NCI-H345 treated with DMSO at 0.1 percent for 48 hours (cell line): ENCODE measurements around the gene CFAP65.

Experiments used
- DNase-seq: peaks from one replicate; lab custom pipeline; 2025; ENCODE audit not compliant: unreplicated experiment; lab: John Stamatoyannopoulos, UW

Gene CFAP65

DNA sequence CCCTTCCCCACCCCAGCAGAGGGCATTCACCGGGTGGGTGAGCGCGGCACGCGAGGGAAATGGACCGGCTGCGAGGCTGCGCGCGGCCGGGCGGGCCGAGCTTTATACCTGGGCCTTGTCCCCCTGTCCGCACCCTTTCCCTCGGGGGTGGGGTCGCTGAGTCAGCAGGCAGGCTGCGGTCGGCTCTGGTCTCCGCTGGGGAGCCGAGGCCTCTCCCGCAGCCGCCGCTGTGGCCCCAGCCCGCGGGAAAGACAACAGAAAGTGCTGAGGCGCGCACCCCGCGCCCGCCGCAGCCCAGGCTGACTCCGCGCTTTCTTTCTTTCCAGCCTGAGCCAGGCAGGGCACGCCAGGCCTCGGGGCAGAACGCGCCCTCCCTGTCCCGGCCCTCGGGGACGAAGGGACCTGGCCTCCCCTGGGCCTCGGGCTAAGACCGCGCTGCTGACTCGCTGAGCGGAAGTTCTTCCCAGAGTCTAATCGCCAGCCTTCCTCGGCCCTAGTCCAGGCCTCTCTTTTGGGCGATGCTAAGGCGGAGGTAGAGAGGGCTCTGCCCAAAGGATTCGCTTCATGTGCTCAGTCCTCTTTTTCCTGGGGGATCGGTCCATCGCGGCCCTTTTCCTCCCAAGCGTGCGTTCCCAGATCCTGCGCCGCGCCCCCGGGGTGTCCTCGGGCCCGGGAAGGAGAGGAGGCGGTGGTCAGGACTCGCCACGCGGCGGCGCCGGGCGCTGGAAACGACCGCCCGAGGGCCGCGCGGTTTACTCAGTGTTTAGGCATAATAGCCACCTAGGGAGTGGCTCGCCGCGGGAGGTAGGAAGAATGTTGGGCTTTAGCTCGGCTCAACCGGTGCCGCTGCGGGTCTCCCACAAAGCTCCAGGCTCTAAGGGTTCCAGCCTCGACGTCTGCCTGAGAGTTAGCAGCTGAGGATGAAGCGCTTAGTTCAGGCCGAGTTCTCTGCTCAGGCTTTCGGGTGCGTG lies 47.7 kb downstream of the CFAP65 start, which contains the start of gene CRYBA2:
Gene CRYBA2 (minus strand): TSS at position 78 of the 971 bp plus-strand sequence. CDS start 246 bp downstream, outside the sequence.
- peak; percentile 68 for DNase-seq

DNA sequence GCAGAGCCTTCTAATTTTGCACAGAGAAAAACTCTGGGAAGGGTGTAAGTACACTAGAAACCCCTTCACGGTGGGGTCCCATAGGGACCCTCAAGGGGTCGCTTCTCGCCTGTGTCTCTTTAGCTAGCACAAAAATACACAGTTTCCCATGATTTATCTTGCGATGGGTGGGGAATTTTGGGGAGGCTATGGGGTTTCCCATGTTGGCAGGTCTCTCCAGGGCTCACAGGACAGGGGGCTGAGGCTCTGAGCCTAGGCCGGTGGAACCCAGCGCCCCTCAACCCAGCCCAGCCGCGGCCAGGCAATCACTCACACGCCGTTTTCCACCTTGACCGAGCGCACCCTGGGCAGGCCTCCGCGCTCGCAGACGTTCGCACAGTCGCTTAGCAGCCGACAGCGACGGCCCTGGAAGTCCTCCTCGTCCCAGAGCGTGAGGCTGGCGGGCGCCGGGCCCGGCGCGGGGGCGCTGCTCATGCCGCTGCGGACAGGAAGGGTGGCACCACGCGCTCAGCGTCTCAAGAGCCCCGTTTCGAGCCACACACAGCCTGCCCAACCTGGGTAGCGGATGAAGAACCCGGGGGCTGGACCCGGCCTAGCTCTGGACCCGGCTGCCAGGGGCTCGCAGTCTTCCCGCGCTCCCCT lies 48.5 kb downstream of the CFAP65 start:
- DNase-seq = no peak

DNA sequence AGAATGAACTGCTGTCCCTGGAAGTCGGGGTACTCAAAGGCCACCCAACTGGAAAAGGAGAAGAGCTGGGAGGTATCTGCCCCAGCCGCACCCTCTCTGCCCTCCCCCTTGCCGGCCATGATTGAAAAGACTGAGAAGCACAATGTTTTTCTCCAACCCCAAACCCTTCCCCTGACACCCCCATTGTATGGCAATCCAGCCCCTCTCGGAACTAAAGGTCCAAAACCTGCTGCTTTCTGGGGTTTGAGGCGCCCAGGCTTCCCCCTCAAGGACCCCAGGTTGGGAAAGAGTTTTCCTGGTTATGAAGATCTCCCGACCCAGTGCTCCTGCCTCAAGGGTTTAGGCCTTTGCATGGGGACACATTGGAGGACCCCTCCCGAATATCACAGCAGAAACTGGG lies 49.1 kb downstream of the CFAP65 start:
- DNase-seq = no peak

DNA sequence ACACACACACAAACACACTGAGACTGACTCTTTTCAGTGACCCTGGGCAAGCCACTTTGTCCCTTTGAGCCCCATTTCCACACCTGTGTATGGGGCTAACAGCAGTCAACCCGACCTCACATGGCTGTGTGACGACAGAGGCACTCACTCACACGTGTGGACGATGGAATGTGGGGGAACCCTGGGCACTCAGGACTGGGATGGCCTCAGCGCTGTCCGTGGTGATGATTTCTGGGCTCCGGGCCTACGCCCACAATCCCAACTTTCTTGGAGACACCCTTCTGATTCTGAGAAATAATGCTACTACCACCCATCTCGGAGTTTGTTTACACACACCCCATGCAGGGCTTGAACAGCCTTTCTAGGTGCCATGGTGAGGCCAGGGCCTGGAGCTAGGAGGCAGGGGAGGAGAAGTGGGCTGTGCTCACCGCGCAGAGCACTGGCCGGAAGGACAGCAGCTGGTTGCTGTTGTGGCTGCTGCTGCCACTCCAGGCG lies 49.6 kb downstream of the CFAP65 start:
- DNase-seq = no peak

DNA sequence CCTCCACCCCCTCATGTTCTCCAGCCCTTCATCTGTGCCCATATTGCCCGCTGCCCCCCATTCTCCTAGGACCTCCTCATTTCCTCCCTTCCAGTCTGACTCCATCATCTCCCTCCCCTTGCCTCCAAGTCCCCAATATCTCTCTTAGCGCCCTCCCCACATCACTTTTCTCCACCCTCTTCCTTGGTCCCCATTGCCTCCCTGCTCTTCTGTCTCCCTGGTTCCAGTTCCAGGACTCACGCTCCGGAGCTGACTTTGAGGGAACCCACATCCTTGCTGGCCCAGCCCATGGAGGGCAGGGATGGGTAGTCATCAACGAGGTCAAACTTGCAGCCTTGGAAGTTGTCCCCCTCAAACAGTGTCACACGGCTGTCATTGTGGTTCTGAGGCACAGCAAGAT lies 50.7 kb downstream of the CFAP65 start:
- no peak for DNase-seq

DNA sequence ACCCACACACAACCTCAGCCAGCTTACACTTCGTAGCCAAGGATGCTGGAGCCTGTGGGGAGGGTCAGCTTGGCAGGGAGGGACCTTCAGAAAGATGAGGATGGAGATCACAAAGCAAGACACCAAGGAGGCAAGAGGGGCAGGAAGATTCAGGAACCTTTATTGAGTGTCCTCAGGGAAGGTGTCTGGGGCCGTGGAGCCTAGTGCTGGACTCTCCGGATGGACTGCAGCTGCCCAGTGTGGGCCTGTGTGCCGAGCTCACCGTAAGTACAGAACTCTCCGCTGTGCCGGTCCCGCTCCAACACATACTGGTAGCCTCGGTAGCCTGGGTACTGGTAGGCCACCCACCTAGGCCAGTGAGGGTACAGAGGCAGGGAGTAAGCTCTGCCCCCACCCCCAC lies 51.3 kb downstream of the CFAP65 start:
- no peak for DNase-seq

DNA sequence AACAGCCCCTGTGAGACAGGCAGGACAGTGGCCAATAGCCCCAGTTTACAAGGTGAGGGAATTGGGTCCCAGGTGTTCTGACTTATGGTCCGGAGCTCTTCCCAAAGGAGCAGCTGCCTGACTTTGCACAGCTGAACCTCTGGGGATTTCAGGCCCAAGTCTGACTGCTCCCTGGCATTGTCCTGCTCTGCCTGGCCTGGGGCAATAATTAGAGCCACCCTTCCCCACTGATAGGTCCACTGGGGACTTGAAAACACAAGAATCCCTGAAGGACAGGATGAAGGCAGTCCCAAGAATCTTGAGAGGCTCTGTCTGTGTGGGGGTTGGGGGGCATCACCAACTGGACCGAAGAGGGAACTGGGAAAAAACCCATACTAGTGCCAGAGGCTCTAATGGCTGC lies 52.7 kb downstream of the CFAP65 start:
- DNase-seq = no peak

DNA sequence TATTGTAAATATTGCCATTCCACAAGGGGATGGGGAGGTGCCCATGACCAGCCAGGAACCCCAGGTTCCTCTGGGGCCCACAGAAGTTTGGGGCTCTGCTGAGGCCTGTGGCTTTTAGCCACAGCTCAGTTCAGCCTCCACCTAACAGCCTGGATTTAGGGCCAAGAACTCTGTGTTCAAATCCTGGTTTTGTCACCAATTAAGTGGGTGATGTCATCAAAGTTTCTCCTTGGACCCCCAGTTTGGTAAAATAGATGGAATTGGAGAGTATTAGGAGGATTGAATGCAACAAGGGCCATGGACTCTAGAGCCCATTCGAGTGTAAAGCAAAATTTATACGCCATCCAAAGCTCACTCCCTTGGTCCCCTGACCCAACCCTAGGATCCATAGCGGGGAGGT lies 53.2 kb downstream of the CFAP65 start:
- DNase-seq = no peak

DNA sequence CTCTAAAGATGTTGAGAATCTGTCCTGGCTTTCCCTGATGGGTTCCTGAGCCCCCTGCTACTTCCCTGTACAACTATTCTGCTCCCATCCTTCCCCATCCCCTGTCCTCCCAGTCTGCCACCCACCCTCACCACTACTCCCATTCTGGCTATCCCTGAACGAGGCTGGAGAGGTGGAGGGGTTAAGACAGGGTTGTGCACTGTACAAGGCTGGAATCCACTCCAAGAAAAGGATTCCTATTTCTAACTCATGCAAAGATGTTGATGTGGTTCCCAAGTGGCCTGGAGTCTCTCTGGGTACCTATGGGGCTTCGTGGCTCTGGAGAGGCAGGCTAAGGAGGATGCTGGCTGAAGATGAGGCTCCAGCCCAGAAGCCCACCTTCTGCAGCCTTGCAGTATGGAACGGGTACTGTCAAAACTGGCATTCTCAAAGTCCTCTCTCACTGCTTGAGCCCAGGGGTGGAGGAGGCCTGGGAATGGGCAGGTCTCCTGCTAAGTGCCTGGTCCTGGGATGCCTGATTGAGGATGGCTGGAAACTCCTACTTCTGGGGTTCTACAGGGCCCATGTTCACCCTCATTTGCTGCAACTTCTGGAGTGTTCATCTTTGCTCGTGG lies 55.1 kb downstream of the CFAP65 start:
- no peak for DNase-seq

DNA sequence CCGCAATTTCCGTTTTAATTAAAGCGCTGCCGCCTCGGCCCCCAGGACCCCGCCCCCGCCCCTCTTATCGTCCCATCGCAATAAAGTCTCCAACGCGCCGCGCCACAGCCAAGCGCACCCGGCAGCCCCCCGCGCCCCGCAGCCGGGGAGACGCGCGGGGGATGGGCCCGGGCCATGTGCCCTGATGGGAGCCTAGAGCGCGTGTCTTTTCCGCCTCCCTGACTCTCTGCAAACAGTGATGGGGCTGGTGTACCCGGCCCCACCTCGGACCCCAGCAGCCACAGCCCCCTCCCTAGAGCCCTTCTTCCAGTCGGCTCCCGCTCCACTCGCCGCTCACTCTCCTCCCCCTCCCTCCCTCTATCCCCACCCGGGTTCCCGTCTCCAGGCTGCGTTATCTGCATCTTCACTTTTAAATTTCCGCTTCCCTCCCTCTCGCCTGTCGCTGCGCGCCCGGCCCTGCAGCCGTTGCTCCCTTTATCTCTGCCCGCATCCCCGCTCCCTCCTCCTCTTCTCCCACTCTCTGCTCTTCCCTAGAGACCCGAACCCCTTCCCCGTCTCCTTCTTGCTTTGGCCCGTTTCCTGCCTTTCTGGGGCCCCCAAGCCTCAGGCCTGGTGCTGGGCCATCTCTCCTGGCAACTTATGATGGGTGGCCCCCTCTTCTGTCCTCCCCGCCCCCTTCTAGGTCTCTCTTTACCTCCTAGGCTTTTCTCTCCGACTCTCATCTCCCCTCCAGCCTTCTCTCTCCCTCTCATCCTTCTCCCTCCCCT lies 55.8 kb downstream of the CFAP65 start:
- DNase-seq = no peak

DNA sequence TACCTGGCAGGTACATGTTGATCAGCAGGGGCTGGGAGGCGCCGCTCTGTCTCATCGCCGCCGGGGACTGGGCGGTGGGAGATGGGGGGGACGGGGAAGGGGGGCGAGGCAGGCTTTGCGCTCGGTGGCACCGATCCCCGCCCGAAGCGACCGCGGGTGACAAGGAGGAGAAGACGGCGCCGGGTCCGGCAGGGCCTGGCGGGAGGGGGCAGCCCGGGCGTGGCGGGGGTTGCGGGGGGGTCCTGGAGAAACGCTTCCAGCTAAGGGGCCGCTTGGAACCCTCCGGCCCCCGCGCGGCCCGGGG lies 56.3 kb downstream of the CFAP65 start, which contains the start of gene FEV:
Gene FEV (minus strand): TSS at position 164 of the 304 bp plus-strand sequence. CDS start 109 bp downstream, at position 55.
- no peak for DNase-seq

DNA sequence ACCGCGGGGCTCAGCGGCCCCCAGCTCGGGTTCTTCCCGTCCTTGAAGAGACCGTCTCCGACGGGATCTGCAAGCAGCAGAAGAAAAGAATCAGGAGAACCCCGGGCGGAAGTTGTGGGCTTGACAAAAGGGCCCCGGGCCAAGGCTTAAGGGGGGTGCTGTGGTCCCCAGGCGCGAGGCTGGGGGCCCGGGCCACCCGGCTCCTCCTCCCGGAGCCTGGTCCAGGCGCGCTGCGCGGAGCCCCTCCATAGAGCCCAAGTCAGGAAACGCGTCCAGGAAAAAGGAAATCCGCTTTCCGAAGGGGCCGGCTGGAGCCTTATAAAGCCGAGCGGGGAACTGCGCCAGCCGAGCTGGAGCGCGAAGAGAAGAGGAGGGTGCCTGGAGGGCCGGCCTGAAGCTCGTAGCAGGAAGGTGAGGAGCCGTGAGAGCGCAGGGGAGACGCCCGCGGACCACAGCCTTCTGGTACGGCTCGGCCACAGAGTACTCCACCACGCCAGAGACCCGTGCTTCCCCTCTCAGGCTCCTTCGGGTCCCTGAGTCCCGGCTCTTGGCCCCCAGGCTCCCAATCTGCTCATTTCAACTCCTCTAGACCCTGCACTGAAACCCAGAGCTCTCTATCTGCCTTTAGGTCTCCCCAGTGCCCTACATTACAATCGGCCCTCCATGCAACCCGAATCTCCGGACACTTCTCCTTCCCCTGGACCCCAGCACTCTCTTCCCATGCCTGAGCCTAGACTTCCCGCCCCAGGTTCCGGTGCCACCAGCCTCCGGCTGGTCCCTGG lies 56.9 kb downstream of the CFAP65 start:
- no peak for DNase-seq

DNA sequence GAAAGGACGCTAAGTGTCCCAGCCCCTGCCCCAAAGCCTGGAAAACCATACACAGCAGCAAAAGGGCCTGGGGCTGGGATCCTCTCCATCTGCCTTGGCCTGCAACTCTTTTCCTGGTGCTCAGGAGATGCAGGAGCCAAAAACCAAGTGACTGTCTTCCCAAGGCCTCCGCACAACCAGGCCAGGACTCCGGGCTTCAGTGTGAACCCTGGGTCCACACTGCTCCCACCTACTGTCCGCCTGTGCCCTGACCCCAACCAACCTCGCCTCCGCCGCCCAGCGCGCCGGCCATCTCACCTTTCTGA lies 57.4 kb downstream of the CFAP65 start:
- DNase-seq = no peak

DNA sequence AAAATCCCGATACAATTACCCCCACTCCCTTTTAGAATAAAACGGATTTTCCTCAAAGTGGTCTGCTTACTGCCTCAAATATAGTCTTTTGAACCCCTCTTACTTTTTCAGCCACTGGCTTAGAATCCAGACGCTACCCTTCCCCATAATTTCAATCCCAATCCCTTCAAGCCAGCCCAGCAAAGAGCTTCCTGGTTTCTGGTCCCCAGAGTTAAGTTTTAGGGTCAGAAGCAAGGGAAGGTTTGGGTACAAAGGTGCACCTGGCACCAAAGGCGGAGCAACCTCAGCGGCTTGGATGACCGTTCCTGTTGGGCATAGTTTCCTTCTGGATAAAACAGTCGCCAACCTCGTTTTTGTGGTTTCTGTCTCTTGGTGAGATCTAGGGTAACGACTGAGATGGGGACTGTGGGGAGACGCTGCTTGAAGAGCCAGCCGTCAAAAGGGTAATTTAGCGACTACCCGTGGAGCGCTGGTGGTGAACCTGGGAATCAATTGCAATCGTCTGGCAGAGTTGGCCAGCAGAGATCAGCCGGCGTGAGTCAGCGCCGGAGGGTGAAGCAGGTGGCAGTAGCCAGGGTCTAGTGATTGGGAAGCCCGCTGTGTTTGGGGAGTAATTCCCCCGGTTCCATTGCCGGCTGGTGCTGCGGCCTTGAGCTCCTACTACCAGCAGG lies 57.9 kb downstream of the CFAP65 start:
- DNase-seq = no peak

DNA sequence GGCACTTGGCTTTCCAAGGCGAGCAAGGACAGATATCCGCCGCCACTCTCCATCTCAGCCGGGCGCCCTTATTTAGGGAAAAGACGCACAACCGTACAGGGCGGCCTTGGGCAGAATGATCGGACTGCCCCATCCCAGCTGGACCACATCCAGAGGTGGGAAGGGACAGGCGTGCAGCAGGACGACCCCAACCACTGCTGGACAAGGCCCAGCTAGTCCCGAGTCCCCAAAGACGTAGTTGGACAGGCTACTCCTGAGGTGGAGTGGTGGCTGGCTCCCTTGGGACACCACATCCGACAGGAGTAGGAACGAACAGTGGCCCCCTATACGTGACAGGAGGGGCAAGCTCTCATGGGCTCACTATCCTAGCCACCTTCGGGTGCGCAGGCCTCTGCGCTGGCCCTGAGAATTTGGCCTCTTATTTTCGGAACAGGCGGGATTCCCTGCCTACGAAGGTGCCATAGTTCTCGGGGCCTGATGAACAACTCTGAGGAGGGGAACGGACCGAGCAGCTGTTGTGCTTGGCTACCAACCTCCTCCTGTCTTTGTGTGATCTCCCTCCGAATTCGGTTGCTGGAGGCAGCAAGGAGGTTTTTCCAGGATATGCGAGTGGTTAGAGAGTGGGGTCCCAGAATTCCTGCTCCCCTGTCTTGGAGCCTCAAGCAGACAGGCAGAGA lies 58.6 kb downstream of the CFAP65 start:
- no peak for DNase-seq

DNA sequence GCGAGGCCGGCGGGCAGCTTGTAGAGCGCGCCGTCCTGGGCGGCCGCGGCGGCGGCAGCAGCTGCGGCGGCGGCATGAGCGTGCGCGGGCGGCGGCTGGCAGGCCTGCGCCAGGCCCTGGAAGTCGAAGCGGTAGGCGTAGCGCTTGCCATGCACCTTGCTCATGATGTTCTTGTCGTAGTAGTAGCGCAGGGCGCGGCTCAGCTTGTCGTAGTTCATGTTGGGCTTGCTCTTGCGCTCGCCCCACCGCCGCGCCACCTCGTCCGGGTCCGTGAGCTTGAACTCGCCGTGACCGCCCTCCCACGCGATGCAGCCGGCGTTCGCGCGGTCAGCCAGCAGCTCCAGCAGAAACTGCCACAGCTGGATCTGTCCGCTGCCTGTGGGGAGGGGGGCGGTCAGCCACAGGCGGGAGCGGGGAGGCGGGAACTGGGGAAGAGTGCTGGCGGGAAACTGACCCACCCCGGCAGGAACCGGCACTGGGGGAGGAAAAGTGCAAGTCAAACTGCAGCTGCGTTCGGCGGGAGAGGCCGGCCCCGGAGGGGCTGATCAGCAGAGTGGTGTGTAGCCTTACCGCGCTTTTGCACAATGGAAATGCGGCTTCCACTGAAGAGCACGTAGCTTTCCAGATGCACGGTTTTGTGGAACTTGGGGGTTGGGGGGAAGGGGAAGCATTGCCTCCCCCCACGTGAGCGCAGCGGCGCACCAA lies 59.3 kb downstream of the CFAP65 start:
- no peak for DNase-seq

DNA sequence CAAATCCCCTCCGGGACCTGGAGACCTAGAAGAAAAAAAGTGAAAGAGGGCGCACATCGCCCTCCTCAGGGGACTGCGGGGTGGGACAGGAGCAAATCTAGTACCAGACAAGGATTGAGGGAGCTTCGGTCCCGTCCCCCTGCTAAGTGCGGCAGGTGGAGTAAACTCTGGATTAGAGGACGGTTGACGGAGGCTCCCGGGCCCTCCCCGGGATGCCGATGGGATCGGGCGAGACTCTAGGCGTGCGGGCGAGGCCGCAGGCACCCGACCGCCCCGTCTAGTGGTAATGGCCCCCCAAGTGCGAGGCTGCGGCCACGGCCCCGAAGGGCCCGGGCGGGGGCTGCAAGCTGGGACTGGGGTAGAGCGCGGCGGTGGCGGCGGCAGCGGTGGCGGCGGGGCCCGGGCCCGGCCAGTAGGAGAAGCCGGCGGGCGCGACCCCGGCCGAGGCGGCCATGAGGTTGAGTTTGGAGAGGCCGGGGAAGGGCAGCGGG lies 59.9 kb downstream of the CFAP65 start:
- no peak for DNase-seq

DNA sequence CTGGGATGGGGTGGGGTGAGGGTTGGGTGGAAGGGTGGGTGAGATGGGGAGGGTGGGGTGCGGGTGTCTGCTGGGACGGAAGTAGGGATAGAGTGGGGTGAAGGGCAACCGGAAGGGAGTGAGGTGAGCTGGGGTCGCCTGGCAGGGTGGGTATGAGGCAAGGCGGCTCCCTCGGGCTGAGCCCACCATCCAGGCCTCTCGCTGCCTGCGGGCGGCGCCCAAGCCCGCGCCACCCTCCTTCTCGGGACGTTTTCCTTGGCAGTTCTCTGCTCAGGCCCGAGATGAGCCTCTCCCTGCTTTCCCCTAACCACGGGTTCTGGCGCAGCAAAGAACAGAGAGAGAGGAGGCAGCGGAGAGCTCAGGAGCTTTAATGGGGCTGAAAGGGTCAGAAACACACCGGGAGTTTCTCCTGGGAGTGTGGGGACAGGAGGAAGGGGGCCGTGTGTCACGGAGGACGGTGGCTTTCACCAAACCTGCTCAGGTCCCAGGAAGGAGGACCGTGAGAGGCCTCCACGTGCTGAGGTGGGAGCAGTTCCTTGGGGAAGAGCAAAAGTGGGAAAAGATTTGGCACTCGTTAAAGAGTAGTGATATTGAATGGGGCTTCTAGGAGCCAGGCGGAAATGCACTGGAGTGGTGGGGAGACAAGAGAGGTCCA lies 60.5 kb downstream of the CFAP65 start:
- no peak for DNase-seq
